GM10248 (cell line): Measurements from ENCODE around the gene UPK1A.

Experiments used
- CTCF ChIA-PET: fragments of 300-600 bp; sonication (Branson Sonifier 250); formaldehyde crosslinking; extraction: SDS; loops from one replicate; lab custom pipeline; 2021; ENCODE audit warnings: antibody characterized with exemption; lab: Yijun Ruan, JAX
- POLR2A ChIA-PET: fragments of 350-650 bp; sonication (Branson Sonifier 250); formaldehyde crosslinking; extraction: SDS; loops from one replicate; lab custom pipeline; 2020; ENCODE audit warnings: antibody characterized with exemption; lab: Yijun Ruan, JAX
- DNase-seq: peaks from one replicate; pipeline ENCODE4 v3.0.0; 2012; ENCODE audit errors: extremely low spot score
- CTCF ChIP-seq: IDR thresholded peaks from 2 replicates; pipeline ENCODE4 v1.5.1; 2012; ENCODE audit warnings: mild to moderate bottlenecking, low read depth; ENCODE audit errors: extremely low read depth, missing control alignments, control extremely low read depth

The UPK1A gene

DNA sequence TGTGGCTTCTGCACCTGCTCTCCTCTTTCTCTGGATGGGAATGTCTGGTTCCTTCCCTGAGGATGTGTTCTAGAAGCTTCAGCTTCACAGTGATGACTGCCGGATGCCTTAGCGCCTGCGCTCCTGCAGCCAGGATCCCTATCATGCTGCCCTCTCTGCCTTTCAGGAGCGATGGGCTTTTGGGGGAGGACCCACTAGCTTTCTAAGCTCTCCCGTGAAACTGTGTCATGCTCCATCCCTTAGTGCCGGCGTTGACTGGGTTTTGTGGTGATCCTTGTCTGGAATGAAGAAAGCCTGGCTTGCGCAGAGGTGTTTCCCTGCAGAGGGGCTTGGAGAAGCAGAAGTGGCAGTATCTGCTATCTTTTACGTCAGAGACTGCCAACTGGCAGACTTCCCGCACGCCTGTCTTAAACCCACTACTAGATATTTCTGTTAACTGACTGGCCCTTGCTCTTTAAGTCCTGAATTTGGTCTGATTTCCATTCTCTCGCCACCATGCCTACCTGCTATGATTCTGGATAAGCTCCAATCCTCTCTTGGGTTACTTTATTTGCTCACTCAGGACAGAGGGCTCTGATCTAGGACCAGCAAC, 47.7 kb downstream of the UPK1A start:
- ChIA-PET POLR2A (interaction anchor here (1.1 to 5.0 kb wide), 2 partner anchors 12 to 19 kb away, joined by 3 to 42 read pairs; no protein-coding TSS in a partner anchor), CTCF (interaction anchor here (0.7 to 6.0 kb wide), 6 partner anchors 14 to 217 kb away, joined by 3 to 184 read pairs (median 4); partner anchors contain the start of gene ZBTB32)
- no peak for TF ChIP-seq CTCF
- no peak for DNase-seq

GRCh38 chr19:35714601-35715354, 48.5 kb downstream of the UPK1A start:
- ChIA-PET CTCF (interaction anchor here (0.7 to 6.0 kb wide), 8 partner anchors 15 to 216 kb away, joined by 3 to 184 read pairs (median 4); partner anchors contain the start of genes PSENEN, U2AF1L4 and ZBTB32), POLR2A (interaction anchor here (5.0 kb wide), 1 partner anchor 12 kb away, joined by 42 read pairs; no protein-coding TSS in a partner anchor)
- TF ChIP-seq CTCF = peak; percentile 45
- peak; percentile 57 for DNase-seq

DNA sequence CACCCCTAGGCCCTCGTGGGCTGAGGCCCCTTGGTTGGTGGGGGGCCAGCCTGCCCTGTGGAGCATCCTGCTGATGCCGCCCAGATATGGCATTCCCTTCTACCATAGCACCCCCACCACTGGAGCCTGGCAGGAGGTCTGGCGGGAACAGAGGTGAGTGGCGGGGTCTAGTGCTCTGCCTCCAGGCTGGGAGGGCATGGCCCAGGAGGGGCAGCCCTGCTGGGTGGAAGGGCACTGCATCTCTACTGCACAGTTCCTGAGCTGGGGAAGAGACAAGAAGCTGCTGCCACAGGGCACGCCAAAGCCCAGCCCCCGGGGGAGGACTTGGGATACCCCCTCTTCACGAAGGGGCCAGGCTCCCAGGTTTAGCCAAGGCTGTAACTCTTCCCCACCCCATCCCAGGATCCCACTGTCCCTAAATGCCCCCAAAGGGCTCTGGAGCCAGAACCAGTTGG, 49.1 kb downstream of the UPK1A start:
- ChIA-PET CTCF (interaction anchor here (1.0 to 6.0 kb wide), 7 partner anchors 16 to 167 kb away, joined by 3 to 184 read pairs (median 4); partner anchors contain the start of genes LIN37, PSENEN, U2AF1L4 and ZBTB32), POLR2A (interaction anchor here (0.7 kb wide), 1 partner anchor 19 kb away, joined by 4 read pairs; no protein-coding TSS in a partner anchor)

DNA sequence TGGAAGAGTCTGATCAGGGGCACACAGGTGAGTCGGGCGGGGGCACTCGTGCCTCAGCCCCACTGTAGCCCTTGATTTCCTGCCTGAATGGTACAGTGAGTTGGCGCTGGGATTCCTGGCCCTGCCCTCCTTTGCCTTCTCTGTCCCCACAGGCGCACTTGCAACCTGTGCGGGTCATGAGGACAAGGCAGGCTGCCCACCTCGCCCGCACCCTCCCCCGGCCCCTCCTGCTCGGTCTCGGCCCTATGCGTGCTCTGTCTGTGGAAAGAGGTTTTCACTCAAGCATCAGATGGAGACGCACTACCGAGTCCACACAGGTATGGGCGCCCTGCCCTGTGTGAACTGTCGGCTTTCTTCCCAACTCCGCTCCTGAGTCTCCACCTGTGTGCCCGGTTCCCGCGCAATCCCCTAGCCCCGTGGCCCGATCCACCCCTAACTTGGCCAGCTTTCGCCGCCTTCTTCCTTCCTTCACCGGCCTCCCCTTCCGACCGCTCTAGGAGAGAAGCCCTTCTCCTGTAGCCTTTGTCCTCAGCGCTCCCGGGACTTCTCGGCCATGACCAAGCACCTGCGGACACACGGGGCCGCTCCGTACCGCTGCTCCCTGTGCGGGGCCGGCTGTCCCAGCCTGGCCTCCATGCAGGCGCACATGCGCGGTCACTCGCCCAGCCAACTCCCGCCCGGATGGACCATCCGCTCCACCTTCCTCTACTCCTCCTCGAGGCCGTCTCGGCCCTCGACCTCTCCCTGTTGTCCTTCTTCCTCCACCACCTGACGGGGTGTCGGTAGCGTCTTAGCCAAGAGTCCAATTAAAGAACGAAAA, 49.9 kb downstream of the UPK1A start:
- no peak for TF ChIP-seq CTCF
- CTCF ChIA-PET = interaction anchor here (1.1 to 6.0 kb wide), 3 partner anchors 17 to 32 kb away, joined by 3 to 184 read pairs (median 4); partner anchors contain the start of genes LIN37, PSENEN, U2AF1L4 and ZBTB32
- no peak for DNase-seq
- POLR2A ChIA-PET = interaction anchor here (0.7 kb wide), 1 partner anchor 20 kb away, joined by 4 read pairs; no protein-coding TSS in a partner anchor

More for the DNA sequence above, 49.1 kb downstream of the UPK1A start:
- no peak for DNase-seq
- no peak for TF ChIP-seq CTCF

- peak; percentile 78 for DNase-seq
- ChIA-PET POLR2A (interaction anchor here (0.6 kb wide), 1 partner anchor 23 kb away, joined by 3 read pairs; no protein-coding TSS in a partner anchor), CTCF (interaction anchor here (1.0 to 6.0 kb wide), 2 partner anchors 17 to 24 kb away, joined by 3 to 184 read pairs; partner anchors contain the start of gene ZBTB32)
- peak; percentile 78 for TF ChIP-seq CTCF
Measured at GRCh38 chr19:35716801-35717664, 50.7 kb downstream of the UPK1A start.
